NCI-H2196 treated with DMSO at 0.1 percent for 48 hours (cell line): ENCODE results near the gene EPAS1.
A peak's percentile ranks its signal among the peaks of the same experiment; 100 is the strongest.

Experiments used
- DNase-seq: peaks from one replicate; lab custom pipeline; 2025; ENCODE audit not compliant: unreplicated experiment; lab: John Stamatoyannopoulos, UW

EPAS1 gene

DNA sequence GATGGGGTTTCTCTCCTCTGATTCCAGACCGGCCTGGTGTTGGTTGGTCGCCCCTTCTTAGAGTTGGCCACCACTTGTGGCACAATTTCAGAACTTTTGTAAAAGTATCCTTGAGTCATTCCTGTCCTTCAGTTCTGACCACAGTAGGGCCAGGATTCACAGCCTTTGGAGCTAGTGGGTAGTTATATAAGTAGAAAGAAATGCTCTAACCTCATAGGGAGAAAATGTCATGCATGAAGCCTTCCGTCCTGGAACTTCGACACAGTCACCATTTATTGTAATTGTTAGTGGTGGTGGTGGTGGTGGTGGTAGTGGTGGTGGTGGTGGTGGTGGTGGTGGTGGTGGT lies 65.4 kb downstream of the EPAS1 start:
- no peak for DNase-seq

DNA sequence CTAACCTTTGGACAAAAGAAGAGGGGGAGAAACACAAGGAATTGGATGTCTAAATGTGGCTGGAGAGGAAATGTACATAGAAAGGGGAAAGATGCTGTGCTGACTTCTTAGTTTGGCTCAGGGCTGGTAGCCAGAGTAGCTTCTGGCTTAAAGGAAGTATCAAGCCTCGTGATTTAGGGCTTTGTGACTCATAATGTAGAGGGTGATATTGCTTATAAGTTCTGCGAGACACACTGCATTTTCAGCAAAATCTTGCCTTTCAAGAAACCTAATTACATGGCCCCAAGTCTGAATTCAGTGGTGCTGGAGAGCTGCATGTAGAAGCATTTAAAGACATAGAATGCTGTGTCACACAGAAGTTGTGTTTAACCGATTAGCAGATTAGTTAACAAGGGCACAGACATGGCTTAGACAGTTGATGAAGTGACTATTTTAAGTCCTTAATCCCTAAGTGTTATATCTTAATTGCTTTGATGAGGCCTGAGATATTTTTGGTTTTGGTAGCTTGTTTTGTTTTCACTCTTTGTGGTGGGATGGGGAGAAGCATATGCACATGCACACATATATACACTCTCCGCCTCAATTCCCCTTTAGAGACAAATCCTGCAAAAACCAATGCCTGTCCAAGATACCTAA lies 66.4 kb downstream of the EPAS1 start:
- DNase-seq = no peak

DNA sequence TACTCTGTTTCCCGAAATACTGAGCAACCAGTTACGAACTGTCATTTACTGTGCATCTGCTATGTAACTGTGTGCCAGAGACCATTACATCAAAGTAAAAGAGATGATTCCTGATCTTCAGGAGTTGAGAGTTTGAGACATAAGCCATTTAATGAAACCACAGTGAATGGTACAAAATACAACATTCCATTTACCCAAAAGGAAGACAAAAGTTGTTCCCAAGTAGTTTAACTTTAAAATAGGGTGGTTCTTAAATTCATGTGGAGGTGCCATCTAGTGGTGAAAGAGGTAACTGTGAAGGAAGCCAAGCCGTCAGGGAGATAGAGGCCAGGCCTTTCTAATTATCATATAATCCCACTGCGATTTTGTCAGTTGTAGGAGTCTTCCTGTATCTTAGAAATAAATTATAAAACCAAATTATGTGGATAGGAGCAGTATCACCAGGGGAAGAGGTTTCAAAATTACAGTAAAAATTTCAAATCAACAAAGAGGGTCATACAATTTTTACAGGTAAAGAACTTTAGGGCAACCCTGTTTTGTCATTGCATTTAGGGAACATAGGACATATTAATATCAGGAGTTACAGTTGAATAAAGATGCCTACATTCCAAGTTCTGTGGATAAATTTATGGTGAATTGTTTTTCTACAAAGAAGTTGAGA lies 67.7 kb downstream of the EPAS1 start:
- DNase-seq = peak; percentile 12

DNA sequence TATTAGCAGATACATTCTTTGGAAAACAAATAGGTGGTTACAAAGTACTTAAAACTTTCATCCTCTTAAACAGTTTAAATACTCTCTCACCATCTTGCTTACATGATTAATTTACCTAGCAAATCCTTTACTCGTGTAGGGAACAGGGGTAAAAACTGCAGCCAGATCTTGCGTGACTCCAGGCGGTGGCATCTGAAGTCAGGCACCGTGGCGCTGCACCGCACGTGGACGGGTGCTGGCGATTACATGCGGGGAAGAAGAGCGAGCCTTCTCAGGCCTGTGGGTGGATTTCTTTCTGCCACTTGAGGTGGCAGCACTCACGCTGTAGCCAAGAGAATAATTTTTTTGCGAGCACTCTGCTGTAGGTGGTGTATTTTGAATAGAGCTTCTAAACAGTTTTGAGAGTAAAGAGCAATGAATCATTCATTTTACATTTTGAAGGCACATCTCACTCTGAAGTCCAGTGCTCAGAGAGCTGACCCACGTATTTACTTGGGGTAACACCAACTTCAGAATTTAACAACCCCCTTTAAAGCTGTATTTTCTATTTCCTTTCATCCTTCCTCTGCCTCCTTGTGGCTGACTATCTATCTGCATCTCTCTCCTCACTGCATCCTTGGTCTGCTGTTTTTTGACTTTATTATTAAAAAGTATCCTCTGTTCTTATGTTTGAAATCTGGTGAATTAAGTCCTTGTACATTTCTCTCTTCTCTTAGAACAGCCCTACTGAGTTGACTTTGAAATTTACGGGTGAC lies 68.9 kb downstream of the EPAS1 start:
- no peak for DNase-seq

DNA sequence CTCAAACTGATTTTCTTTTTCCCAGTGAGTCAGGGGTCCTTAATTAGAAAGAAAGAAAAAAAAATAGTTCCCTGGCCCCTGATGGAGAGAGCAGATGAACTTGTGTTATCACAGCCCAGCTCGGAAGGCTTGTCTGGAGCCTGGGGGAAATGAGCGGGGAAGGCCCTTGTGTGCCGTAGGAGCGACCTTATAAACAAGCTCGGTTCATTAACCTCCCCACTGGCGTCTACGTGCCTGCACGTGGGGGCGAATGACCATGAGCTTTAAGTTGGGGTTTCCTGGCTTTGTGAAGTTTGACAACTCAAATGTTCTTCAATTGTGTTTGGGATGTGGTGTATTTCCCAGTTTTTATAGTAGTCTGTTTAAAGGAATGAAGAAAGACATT lies 69.5 kb downstream of the EPAS1 start:
- no peak for DNase-seq

DNA sequence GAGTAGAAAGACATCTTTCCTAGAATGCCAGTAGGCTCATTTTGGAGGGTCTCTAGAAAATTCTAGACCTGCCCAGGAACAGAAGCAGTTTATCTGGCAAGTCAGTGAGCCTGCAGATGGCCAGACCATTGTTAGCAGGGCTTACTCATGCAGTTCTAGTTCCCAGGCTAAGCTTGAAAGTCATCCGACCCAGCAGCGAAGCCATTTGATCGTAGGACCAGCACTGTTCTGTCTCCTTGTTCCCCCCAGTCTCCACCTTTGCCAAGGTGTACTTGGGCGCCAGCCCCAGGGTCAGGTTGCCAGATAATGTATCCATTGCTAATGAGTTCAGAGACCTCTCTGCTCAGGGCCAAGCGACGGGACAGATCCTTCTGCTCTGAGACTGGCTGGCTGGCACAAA lies 70.1 kb downstream of the EPAS1 start:
- DNase-seq = no peak

DNA sequence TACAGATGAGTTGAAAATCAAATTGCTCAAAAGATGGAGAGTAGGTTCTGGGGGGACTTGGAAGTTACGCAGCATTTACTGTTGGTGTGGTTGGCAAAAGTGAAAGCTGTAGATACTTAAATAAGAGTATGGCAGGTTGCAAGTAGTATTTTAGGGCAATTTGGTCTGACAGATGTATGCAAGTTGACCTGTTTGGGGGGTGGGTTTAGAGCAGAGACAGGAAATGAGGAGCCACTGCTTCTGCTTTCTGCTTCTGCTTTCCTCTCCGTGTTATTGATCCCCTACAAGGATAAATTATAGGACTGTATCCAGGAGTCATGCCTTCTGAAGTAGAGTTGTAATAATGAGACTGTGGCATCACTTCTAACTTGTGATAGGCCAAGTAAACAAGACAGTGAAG lies 71.2 kb downstream of the EPAS1 start:
- no peak for DNase-seq

DNA sequence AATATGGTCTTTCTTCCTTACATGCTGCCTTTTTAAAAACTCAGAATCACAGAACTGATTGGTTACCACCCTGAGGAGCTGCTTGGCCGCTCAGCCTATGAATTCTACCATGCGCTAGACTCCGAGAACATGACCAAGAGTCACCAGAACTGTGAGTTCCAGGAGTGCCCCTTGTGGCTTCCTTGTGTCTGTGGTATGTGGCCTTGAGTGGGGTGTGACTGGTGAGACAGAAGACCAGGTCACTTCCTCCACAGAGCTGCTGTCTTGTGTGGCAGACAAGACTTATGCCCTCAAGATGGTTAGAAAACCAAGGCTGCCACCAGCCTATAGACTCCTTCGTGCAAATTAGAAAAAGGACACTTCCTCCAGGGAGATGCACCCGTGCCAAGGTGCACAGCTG lies 72.6 kb downstream of the EPAS1 start:
- no peak for DNase-seq

DNA sequence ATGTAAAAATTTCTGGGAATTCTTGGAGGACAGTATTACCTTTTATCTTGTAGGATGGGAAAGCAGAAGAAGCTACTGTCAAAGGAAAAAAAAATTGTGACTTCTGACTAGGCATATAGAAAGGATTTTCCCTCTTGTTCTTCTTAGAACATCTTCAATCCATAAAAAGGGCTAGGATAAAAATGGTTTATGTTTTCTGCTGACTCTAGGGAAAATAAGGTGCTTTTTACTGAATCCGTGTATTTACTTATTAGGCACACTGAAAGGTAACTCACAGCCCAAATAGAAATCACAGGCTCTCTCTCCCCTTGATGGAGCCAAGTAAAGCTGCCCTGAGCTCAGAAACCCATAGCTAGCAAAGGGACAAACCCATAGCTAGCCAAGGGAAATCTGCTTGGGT lies 74.6 kb downstream of the EPAS1 start:
- no peak for DNase-seq

DNA sequence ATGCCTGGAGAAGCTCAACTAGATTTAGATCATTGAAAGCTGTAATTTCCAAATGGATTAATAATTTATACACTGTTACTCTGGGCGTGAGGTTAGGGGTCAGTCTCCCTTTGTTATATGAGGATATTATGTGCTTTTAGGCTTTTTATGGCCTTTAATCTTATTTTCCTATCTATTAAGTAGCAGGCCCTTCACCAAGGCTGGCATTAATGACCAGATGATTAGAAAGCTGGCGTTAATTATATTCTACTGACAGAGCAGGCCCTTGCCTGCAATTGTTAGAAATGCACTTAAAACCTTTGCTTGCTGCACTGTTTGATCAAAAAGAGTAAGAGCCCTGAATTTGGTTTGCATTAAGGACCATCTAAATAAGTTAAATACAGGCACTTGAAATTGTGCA lies 75.3 kb downstream of the EPAS1 start:
- no peak for DNase-seq

DNA sequence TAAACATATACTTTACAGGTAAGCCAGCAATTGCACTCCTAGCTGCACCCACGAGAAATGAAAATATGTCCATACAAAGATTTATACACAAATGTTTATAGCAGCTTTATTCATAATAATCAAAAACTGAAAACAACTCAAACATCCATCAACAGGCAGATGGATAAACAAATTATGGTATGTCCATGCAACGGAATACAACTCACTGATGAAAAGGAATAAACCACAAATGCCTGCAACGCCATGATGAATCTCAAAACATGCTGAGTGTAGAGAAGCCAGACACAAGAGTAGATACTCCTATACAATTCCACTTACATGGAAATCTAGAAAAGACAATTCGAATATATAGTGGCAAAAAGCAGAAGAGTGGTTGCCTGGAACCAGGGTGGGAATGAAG lies 76.0 kb downstream of the EPAS1 start:
- no peak for DNase-seq

DNA sequence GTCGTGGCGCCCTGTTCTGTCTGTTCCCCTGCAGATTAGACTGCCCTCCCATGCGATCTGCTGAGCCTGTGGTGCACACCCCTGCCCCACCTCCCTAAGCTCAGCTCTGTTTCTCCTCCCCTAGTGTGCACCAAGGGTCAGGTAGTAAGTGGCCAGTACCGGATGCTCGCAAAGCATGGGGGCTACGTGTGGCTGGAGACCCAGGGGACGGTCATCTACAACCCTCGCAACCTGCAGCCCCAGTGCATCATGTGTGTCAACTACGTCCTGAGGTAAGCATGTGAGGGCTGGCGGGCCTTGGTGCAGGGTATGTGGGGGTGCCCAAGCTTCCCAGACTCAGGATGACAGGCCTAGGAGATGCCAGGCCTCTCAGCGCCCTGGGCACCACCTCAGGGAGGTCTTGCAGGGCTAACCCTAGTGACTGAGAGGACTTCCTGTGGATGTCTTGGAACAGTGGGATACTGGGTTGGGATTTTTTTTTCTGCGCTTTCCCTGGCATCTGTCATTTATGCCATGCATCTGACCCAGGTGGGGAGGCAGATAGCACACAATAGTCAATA lies 78.4 kb downstream of the EPAS1 start:
- no peak for DNase-seq

DNA sequence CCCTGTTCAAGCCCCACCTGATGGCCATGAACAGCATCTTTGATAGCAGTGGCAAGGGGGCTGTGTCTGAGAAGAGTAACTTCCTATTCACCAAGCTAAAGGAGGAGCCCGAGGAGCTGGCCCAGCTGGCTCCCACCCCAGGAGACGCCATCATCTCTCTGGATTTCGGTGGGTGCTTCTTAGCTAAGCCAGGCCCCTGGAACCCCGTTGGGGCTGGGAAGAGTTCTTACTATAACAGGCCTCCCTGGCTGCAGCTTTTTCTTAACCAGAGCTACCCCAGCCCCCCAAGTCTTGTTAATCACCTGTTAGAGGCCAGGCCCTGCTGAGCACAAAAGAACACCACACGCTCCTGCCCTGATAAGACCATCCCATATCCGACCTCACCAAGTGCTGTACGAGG lies 79.4 kb downstream of the EPAS1 start:
- DNase-seq = no peak

DNA sequence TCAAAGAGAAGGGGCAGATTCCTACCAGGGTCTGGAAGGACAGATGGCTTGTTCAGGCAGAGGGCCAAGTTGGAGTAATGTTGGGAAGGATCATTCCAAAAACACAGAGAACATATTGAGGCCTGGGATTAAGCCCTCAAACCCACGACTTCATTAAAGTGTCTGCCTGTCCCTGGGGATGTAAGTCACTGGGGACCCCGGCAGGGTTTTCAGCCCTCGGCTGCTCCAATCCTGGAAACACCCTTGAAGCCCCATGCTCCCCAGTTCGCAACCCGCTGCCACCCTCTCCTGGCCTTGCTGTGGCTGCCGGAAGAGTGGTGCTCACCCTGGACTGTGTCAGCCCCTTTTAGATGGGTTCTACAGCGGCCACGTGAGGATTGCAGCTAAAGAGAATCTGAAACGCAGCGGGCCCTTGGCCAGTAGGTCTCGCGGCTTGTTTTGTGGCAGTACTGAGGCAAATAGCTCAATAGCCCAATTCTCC lies 79.9 kb downstream of the EPAS1 start:
- DNase-seq = no peak

DNA sequence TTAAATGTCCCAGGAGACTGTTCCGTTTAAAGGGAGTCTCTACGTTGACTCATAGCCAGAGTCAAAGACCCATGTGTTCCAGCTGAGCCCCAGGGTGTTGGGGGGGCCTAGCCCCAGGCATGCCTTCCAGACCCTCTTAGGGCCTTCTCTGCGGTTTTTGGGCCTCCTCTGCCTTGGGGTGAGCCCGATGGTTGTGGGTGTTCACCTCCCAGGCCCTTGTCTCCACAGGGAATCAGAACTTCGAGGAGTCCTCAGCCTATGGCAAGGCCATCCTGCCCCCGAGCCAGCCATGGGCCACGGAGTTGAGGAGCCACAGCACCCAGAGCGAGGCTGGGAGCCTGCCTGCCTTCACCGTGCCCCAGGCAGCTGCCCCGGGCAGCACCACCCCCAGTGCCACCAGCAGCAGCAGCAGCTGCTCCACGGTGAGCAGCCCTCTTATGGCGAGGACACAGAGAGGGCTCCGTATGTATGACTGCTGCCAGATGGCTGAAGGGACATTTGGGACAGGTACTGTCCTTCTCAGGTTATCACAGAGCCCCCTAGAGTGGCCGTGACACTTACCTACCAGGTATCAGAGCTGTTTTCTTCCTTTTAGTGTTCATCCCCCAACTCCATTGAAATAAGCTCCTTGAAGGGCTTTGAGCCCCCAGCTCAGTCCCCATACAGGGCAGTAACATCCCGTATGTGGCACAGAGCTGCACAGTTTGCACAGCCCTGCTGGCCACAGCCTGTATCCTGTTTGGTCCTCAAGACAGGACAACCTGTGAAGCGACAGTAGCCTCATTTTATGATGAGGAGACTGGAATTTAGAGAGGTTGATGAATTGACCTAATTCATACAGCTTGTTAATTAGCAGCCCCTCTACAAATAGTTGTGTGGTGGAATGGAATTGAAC lies 80.7 kb downstream of the EPAS1 start:
- no peak for DNase-seq

DNA sequence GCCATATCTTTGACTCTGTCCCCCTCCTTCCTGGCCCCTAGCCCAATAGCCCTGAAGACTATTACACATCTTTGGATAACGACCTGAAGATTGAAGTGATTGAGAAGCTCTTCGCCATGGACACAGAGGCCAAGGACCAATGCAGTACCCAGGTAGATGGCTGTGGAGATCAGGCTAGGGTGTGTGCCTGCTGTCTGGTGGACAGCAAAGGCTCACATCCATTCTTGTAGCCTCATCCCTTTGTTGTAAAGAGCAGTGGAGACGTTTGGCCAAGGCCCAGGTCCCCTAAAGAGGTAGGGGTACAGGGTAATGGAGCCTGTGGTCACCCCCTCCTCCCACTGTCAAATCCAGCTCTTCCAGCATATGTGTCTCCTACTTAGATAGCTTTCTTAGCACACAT lies 81.4 kb downstream of the EPAS1 start:
- DNase-seq = no peak

DNA sequence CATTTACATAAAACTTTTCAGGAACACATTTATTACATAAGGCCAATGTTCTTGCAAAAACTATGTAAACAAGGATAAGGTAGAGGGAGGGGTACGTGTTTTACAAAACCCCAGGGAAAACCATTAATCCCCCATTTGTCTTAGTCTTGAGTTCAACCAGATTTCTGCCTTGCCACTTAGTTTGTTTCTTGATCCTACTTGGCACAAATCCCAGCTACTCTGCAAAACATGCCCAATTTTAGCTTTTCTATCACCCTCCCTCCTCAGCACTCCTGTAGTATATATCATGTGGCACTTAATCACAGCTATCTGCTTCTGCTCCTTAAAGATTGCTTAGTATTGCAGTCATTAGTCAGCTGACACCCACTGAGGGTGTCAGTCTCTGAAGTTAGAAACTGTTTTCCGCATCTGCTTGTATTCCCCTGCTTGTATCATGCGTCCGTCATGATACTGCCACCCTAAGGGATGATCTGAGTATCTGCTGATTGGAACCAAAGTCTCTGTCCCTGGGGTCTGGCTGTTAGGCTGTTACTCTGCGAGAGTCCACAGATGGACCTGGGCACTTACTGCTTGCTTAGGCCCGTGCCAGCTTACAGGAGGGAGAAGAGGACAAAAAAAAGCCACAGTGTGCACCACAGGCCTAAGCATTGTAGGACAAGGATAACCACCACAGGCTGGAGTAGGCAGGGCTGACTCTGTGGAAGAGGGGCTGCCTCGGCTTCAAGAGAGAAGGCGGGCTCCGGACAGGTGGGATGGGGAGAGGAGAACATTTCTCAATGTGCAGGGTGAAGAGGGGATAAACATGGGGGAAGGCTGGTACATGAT lies 82.2 kb downstream of the EPAS1 start:
- DNase-seq = no peak

DNA sequence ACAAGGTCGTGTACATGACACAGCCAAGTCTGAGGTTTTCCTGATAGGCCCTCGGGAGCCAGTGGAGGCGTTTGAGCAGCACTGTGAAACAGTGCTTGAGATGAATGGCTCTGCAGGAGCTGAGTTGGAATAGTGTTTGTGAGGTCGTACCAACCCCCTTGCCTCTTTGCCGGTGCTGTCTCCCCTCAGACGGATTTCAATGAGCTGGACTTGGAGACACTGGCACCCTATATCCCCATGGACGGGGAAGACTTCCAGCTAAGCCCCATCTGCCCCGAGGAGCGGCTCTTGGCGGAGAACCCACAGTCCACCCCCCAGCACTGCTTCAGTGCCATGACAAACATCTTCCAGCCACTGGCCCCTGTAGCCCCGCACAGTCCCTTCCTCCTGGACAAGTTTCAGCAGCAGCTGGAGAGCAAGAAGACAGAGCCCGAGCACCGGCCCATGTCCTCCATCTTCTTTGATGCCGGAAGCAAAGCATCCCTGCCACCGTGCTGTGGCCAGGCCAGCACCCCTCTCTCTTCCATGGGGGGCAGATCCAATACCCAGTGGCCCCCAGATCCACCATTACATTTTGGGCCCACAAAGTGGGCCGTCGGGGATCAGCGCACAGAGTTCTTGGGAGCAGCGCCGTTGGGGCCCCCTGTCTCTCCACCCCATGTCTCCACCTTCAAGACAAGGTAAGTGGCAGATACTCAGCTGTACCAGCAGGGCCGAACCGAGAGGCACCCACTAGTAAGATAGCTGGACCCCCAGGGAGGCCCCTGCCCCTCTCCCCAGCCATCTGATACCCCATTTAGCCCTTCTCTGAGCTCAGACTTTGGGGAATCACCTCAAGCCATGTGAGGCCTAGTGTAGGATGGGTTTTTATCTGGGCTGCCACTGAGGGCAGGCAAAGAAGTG lies 83.1 kb downstream of the EPAS1 start:
- no peak for DNase-seq

DNA sequence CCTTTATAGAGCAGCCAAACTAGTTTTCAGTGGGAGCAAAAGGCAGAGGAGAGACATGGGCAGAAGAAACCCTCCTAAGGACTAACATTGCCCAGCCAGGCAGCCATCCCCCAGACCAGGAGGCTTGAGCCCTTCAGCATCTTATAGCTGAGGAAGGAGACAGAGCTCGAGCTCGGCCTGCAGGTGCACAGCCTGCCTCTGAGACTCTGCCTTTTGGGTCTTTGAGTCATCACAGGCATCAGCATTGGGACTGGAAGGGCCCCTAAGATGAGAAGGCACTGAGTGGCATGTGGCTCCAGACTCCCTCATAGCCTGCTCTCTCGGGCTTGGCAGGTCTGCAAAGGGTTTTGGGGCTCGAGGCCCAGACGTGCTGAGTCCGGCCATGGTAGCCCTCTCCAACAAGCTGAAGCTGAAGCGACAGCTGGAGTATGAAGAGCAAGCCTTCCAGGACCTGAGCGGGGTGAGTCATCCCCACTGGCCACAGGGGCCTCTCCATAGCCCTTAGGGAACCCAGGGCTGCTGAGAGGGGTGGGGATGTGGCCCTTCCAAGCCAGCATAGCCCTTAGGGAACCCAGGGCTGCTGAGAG lies 84.1 kb downstream of the EPAS1 start:
- no peak for DNase-seq
